HCT116 (cell line): ENCODE results near the gene C4orf50. TPM values are rescaled to one million over a fixed set of nuclear protein-coding genes. Genes with fewer than 3 reads are reported as not detected.

Experiments used
- ATAC-seq: fragments of 200-7000 bp; cut with Tn5 transposase; 2 replicates; pipeline ENCODE4 v1.9.1; 2020; ENCODE audit warnings: mild to moderate bottlenecking, moderate library complexity
- BruUV-seq: library from RNA; stranded (reverse); fragments of 400-500 nt; replicated peaks from 2 replicates; lab custom pipeline; 2021; lab: Mats Ljungman, UMichigan
- CTCF ChIA-PET: fragments of 300-600 bp; sonication (Branson Sonifier 250); formaldehyde crosslinking; loops from one replicate; lab custom pipeline; 2021; ENCODE audit warnings: antibody characterized with exemption; lab: Charles Lee
- POLR2A ChIA-PET: fragments of 300-600, 350-600 bp; sonication (Branson Sonifier 250); formaldehyde crosslinking; loops from one replicate; lab custom pipeline; 2021; ENCODE audit warnings: antibody characterized with exemption; lab: Charles Lee
- RAD21 ChIA-PET, 2 experiments: fragments of 300-600 bp; sonication (Branson Sonifier 250); formaldehyde crosslinking; loops; one replicate each; lab custom pipeline; 2023; ENCODE audit warnings: low total read pairs in 2 of 2; ENCODE audit not compliant: uncharacterized antibody in 2 of 2, unreplicated experiment in 2 of 2, low non-redundant PET in 1 of 2; lab: Charles Lee
- DNase-seq: peaks from one replicate; pipeline ENCODE4 v3.0.0-alpha.2; 2010; ENCODE audit warnings: low read depth, low spot score
- H2AFZ ChIP-seq: fragments of 200-600 bp; shearing (Covaris generic), sonication (generic); 2 replicates; pipeline ENCODE4 v1.6.1; 2017; ENCODE audit warnings: low read depth, mixed run types, mixed read lengths, antibody characterized with exemption, low read length; ENCODE audit not compliant: poor library complexity, severe bottlenecking
- H3K27ac ChIP-seq: 2 replicates; pipeline ENCODE4 v1.5.1; 2012; ENCODE audit warnings: low read depth, low read length
- H3K27me3 ChIP-seq: fragments of 200-600 bp; sonication (generic); 2 replicates; pipeline ENCODE4 v1.6.1; 2016; ENCODE audit warnings: mixed run types, low read length, mixed read lengths; ENCODE audit not compliant: insufficient read depth
- H3K36me3 ChIP-seq, 2 experiments: fragments of 200-500 bp in 1 of 2; fragments of 200-600 bp in 1 of 2; sonication (Bioruptor generic) in 1 of 2; sonication (generic) in 1 of 2; 2 replicates each; pipeline versions ENCODE4 v1.5.1 to v1.6.1; 2014 to 2016; ENCODE audit warnings: low read length in 2 of 2, inconsistent platforms in 1 of 2, mixed read lengths in 1 of 2, mixed run types in 1 of 2; ENCODE audit not compliant: insufficient read depth in 2 of 2, control insufficient read depth in 1 of 2
- H3K4me1 ChIP-seq, 2 experiments: fragments of 200-600 bp in 1 of 2; sonication (generic) in 1 of 2; 2 replicates each; pipeline versions ENCODE4 v1.5.1 to v1.6.1; 2012 to 2017; ENCODE audit warnings: low read length in 2 of 2, inconsistent platforms in 1 of 2, mild to moderate bottlenecking in 1 of 2, mixed read lengths in 1 of 2, mixed run types in 1 of 2, moderate library complexity in 1 of 2; ENCODE audit not compliant: insufficient read depth in 2 of 2, control insufficient read depth in 1 of 2
- H3K4me2 ChIP-seq: fragments of 200-600 bp; sonication (generic); 2 replicates; pipeline ENCODE4 v1.6.1; 2017; ENCODE audit warnings: mixed run types, low read length, mixed read lengths
- H3K4me3 ChIP-seq, 2 experiments: fragments of 200-600 bp in 1 of 2; sonication (generic) in 1 of 2; replicated peaks in 1 of 2; 2 replicates each; pipeline ENCODE4 v1.5.1; 2011 to 2016; ENCODE audit warnings: low read length in 2 of 2, control low read depth in 1 of 2, low read depth in 1 of 2, mild to moderate bottlenecking in 1 of 2, mixed read lengths in 1 of 2, mixed run types in 1 of 2
- H3K79me2 ChIP-seq: fragments of 200-600 bp; sonication (generic); 2 replicates; pipeline ENCODE4 v1.6.1; 2017; ENCODE audit warnings: mild to moderate bottlenecking, mixed run types, low read length, moderate library complexity, mixed read lengths; ENCODE audit not compliant: insufficient read depth
- H3K9ac ChIP-seq: fragments of 200-600 bp; sonication (generic); 2 replicates; pipeline ENCODE4 v1.6.1; 2016; ENCODE audit warnings: low read length, mixed read lengths
- H3K9me2 ChIP-seq: fragments of 200-600 bp; sonication (generic), shearing (Covaris generic); 2 replicates; pipeline ENCODE4 v1.6.1; 2017; ENCODE audit warnings: mixed run types, mild to moderate bottlenecking, moderate library complexity; ENCODE audit not compliant: insufficient read depth
- H3K9me3 ChIP-seq, 2 experiments: fragments of 200-500 bp in 1 of 2; fragments of 200-600 bp in 1 of 2; sonication (Bioruptor generic) in 1 of 2; sonication (generic) in 1 of 2; 2 replicates each; pipeline ENCODE4 v1.6.1; 2014 to 2017; ENCODE audit warnings: low read length in 2 of 2, mixed read lengths in 2 of 2, inconsistent platforms in 1 of 2, low read depth in 1 of 2, mild to moderate bottlenecking in 1 of 2, mixed run types in 1 of 2, moderate library complexity in 1 of 2; ENCODE audit not compliant: control insufficient read depth in 1 of 2, insufficient read depth in 1 of 2
- H4K20me1 ChIP-seq: fragments of 200-600 bp; sonication (generic), shearing (Covaris generic); 2 replicates; pipeline ENCODE4 v1.6.1; 2017; ENCODE audit warnings: mixed run types, mild to moderate bottlenecking, moderate library complexity; ENCODE audit not compliant: insufficient read depth
- CBX3 ChIP-seq: IDR thresholded peaks from 2 replicates; pipeline ENCODE4 v1.6.1; 2012; ENCODE audit warnings: low read depth
- CEBPB ChIP-seq: IDR thresholded peaks from 2 replicates; pipeline ENCODE4 v1.6.1; 2012; ENCODE audit warnings: low read depth
- EGR1 ChIP-seq: IDR thresholded peaks from 2 replicates; pipeline ENCODE4 v1.6.1; 2012; ENCODE audit warnings: low read depth
- EZH2phosphoT487 ChIP-seq: fragments of 200-600 bp; IDR thresholded peaks from 2 replicates; pipeline ENCODE4 v1.6.1; 2018; ENCODE audit warnings: antibody characterized with exemption, borderline replicate concordance
- FOSL1 ChIP-seq: IDR thresholded peaks from 2 replicates; pipeline ENCODE4 v1.6.1; 2012; ENCODE audit warnings: low read depth
- JUND ChIP-seq: IDR thresholded peaks from 2 replicates; pipeline ENCODE4 v1.6.1; 2012
- POLR2AphosphoS5 ChIP-seq: IDR thresholded peaks from 2 replicates; pipeline ENCODE4 v1.6.1; 2011; ENCODE audit warnings: mild to moderate bottlenecking, low read depth, low read length, moderate library complexity
- RAD21 ChIP-seq: IDR thresholded peaks from 2 replicates; pipeline ENCODE4 v1.6.1; 2012; ENCODE audit warnings: low read depth, mild to moderate bottlenecking
- REST ChIP-seq: IDR thresholded peaks from 2 replicates; pipeline ENCODE4 v1.6.1; 2012; ENCODE audit warnings: low read depth
- SP1 ChIP-seq: IDR thresholded peaks from 2 replicates; pipeline ENCODE4 v1.6.1; 2012; ENCODE audit warnings: low read depth
- TCF7L2 ChIP-seq: IDR thresholded peaks from 2 replicates; pipeline ENCODE4 v1.7.0; 2011; ENCODE audit warnings: borderline replicate concordance, inconsistent platforms; ENCODE audit not compliant: insufficient read depth, insufficient read length; ENCODE audit errors: extremely low read depth
- YY1 ChIP-seq: IDR thresholded peaks from 2 replicates; pipeline ENCODE4 v1.6.1; 2011; ENCODE audit warnings: low read length, low read depth, moderate library complexity, mild to moderate bottlenecking; ENCODE audit not compliant: insufficient replicate concordance; ENCODE audit errors: extremely low read depth
- ZBTB33 ChIP-seq: IDR thresholded peaks from 2 replicates; pipeline ENCODE4 v1.6.1; 2011; ENCODE audit warnings: mild to moderate bottlenecking, low read length, moderate library complexity; ENCODE audit not compliant: insufficient replicate concordance; ENCODE audit errors: extremely low read depth
- ZNF274 ChIP-seq: fragments of 200-500 bp; sonication (Bioruptor generic); IDR thresholded peaks from 2 replicates; pipeline ENCODE4 v1.6.1; 2014; ENCODE audit warnings: mild to moderate bottlenecking, low read depth, low read length, inconsistent platforms
- intact Hi-C: fragments of 100-400 bp; cut with micrococcal nuclease; formaldehyde crosslinking; loops from 2 replicates; pipeline ENCODE4 v1.10.0; 2022
- total RNA-seq: library from RNA; stranded (reverse); gene quantifications from one replicate; pipeline ENCODE4 v1.2.1, GENCODE V29; 2021; ENCODE audit not compliant: unreplicated experiment

The C4orf50 gene
- total RNA-seq, 1 experiment from 2014 or later = not detected

DNA sequence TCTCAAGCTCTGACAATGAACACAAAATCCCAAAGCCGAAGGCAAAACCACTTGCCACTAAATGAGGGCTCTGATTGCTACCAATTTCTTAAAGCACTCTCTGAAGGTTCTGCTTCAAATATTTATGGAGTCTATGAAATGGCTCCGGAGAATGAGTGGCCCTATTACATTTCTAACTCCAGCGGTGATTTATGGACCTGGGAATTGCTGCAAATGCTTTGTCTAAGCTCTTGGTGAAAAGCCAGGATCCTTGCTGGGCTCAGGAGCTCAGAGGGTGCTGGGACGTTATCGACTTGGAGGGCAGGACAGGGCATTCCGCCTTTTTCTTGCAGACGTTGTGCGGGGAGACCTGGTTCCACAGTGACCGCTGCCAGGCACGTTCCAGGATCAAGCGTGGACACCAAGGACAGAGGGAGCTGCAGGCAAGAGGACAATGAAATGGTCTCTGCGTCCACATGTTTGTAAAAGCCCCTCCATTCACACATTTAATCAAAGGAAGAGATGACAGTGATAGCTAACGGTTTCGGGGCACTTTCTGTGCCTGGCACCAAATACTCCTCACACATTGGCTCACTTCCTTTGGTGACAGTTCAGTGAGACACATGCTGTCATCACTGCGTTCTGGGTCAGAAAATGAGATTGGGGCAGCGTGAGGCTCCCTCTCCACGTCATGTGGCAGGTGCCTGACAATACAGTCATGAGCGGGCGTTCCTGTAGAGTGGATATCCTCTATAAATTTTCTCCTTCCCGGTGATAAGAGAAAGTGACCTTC lies 58.8 kb downstream of the C4orf50 start:
- Histone ChIP-seq H3K79me2 (no peaks in the 10 kb centered on the region), H3K36me3 (no peaks in the 10 kb centered on the region), H3K9ac (no peak overlapping the region), H3K9me3 (no peaks in the 10 kb centered on the region), H3K27ac (no peak overlapping the region), H2AFZ (no peak overlapping the region), H3K9me2 (no peaks in the 10 kb centered on the region), H3K4me3 (no peak overlapping the region), H3K27me3 (peaks cover 12% of the 10 kb centered on the region; the same call in 1 of the 2 replicates), H3K4me2 (no peak overlapping the region), H3K4me1 (no peaks in the 10 kb centered on the region), H4K20me1 (no peaks in the 10 kb centered on the region)
- ChIA-PET POLR2A (no interaction called here), CTCF (no interaction called here), RAD21 (no interaction called here)
- ATAC-seq (no peak), DNase-seq (no peak)
- intact Hi-C loops = no loop called here
- BruUV-seq = no TSS peak
- TF ChIP-seq ZNF274 = no peak
- TF ChIP-seq YY1 = no peak
- TF ChIP-seq TCF7L2 = no peak
- TF ChIP-seq EZH2phosphoT487 = no peak

GRCh38 chr4:5958199-5958735 lies 60.0 kb downstream of the C4orf50 start:
- Histone ChIP-seq H3K9me2 (no peaks in the 10 kb centered on the region), H3K27ac (no peak overlapping the region), H2AFZ (no peak overlapping the region), H3K36me3 (no peaks in the 10 kb centered on the region), H3K4me1 (no peaks in the 10 kb centered on the region), H3K27me3 (peaks cover 12% of the 10 kb centered on the region; the same call in 1 of the 2 replicates), H3K79me2 (no peaks in the 10 kb centered on the region), H3K4me3 (no peak overlapping the region), H3K9ac (no peak overlapping the region), H4K20me1 (no peaks in the 10 kb centered on the region), H3K9me3 (no peaks in the 10 kb centered on the region), H3K4me2 (no peak overlapping the region)
- ChIA-PET POLR2A (no interaction called here), RAD21 (no interaction called here), CTCF (no interaction called here)
- intact Hi-C loops = no loop called here
- no peak for ATAC-seq
- no peak for DNase-seq
- BruUV-seq = no TSS peak
- TF ChIP-seq RAD21 (no peak), ZBTB33 (no peak), FOSL1 (no peak), EZH2phosphoT487 (no peak), REST (no peak), ZNF274 (no peak), CBX3 (no peak), POLR2AphosphoS5 (no peak), EGR1 (no peak), SP1 (no peak), CEBPB (no peak), JUND (no peak)
